Neural cell (in vitro differentiated cells): ENCODE measurements around the gene MTFP1.

Source experiments
- EZH2 ChIP-seq: fragments of 200-600, 300-800 bp; shearing (Covaris generic), sonication (generic); IDR thresholded peaks from 2 replicates; pipeline ENCODE4 v1.6.1; 2014; ENCODE audit warnings: antibody characterized with exemption, low read length, borderline replicate concordance, mild to moderate bottlenecking; ENCODE audit not compliant: insufficient read depth, poor library complexity, severe bottlenecking
- MXI1 ChIP-seq: fragments of 450-650 bp; conservative IDR thresholded peaks from 2 replicates; pipeline ENCODE4 v1.6.1; 2014; ENCODE audit warnings: antibody characterized with exemption, mild to moderate bottlenecking; ENCODE audit not compliant: poor library complexity, severe bottlenecking
- POLR2AphosphoS5 ChIP-seq: IDR thresholded peaks from 2 replicates; pipeline ENCODE4 v1.6.1; 2012
- TF ChIP-seq, protein P1 (sequence below): fragments of 450-650 bp; IDR thresholded peaks from 2 replicates; pipeline ENCODE4 v1.5.1; 2014; ENCODE audit warnings: antibody characterized with exemption, mild to moderate bottlenecking, moderate library complexity; ENCODE audit not compliant: poor library complexity, severe bottlenecking

- TF ChIP-seq EZH2, result no peak
- TF ChIP-seq, protein P1, sequence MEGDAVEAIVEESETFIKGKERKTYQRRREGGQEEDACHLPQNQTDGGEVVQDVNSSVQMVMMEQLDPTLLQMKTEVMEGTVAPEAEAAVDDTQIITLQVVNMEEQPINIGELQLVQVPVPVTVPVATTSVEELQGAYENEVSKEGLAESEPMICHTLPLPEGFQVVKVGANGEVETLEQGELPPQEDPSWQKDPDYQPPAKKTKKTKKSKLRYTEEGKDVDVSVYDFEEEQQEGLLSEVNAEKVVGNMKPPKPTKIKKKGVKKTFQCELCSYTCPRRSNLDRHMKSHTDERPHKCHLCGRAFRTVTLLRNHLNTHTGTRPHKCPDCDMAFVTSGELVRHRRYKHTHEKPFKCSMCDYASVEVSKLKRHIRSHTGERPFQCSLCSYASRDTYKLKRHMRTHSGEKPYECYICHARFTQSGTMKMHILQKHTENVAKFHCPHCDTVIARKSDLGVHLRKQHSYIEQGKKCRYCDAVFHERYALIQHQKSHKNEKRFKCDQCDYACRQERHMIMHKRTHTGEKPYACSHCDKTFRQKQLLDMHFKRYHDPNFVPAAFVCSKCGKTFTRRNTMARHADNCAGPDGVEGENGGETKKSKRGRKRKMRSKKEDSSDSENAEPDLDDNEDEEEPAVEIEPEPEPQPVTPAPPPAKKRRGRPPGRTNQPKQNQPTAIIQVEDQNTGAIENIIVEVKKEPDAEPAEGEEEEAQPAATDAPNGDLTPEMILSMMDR, result peak; percentile 43
- no peak for TF ChIP-seq MXI1
- no peak for TF ChIP-seq POLR2AphosphoS5
Measured at GRCh38 chr22:30390974-30391691, 34.4 kb upstream of the MTFP1 start.
